ENCODE measurements around the gene CCDC106.

CCDC106 gene

DNA sequence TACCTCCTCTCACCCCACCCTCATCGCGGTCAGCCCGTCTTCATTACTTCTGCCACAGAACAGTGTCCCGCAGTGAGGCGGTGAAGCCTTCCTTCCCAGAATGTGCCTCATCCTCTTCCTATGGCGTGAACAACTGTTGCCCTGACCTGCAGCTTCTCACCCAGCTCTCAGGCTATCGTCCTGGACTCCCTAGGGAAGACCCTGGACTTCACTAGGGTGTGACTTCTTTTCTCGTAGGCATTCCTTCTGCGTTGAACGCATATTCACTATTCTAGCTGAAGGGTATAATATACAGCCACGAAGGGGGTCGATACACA lies 41.6 kb upstream of the CCDC106 start:
- ATAC-seq (replicated peaks), result no peak
- peak overlapping the region; percentile 98 for H3K27ac Mint-ChIP-seq
- no peaks in the 10 kb centered on the region for H3K27me3 Mint-ChIP-seq
- H3K9me3 Mint-ChIP-seq, result peaks cover 0 to 2% of the 10 kb centered on the region in 2 donors
- H3K4me3 Mint-ChIP-seq, result peak overlapping the region; percentile 94 to 99
- no peak for DNase-seq
- peaks cover 55 to 72% of the 10 kb centered on the region in 2 donors for H3K4me1 Mint-ChIP-seq
- peaks cover 24 to 45% of the 10 kb centered on the region in 2 donors for H3K36me3 Mint-ChIP-seq

DNA sequence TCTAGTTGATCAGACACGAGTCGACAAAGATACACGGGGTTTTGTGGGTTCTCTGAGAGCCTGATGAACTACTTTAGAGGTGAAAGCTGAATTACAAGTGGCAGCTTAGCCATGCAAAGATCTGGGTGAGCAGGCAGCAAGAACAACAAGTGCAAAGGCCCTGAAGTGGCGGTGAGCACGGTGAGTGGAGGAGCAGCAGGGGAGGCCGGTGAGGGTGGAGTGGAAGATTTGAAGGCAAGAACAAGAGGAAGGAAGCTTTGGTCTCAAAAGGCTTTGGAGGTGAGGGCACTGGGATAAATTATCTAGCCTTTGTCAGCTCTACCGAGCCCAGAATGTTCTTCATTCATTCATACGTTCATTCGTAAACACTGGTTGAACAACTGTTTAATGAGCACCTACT lies 41.2 kb upstream of the CCDC106 start:
- peaks cover 55 to 72% of the 10 kb centered on the region in 2 donors for H3K4me1 Mint-ChIP-seq
- H3K9me3 Mint-ChIP-seq, result peaks cover 0 to 2% of the 10 kb centered on the region in 2 donors
- DNase-seq, result no peak
- H3K27ac Mint-ChIP-seq, result peak overlapping the region; percentile 98
- H3K27me3 Mint-ChIP-seq, result no peaks in the 10 kb centered on the region
- peaks cover 24 to 45% of the 10 kb centered on the region in 2 donors for H3K36me3 Mint-ChIP-seq
- no peak for ATAC-seq (replicated peaks)
- peak overlapping the region; percentile 94 to 99 for H3K4me3 Mint-ChIP-seq

DNA sequence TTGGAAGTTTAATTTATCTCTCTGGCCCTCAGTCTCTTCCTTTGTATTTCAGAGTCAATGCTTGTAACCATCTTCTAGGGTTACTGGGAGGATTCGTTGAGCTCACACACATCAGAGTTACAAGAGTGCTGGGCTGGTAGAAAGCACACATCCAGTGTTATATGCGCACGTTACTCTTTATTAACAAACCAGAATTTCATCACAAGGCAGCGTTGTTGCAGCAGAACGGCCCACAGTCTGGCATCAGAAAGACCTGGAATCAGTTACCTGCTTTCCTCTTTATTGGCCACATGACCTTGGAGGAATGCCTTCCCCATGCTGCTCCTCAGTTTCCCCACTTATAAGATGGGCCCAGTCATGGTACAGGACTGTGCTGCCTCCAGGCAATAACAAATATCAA lies 38.7 kb upstream of the CCDC106 start:
- no peaks in the 10 kb centered on the region for H3K27me3 Mint-ChIP-seq
- H3K4me3 Mint-ChIP-seq, result no peak overlapping the region
- no peak overlapping the region for H3K27ac Mint-ChIP-seq
- ATAC-seq (replicated peaks) (no peak), DNase-seq (no peak)
- no peaks in the 10 kb centered on the region for H3K9me3 Mint-ChIP-seq
- peaks cover 62 to 77% of the 10 kb centered on the region in 2 donors for H3K4me1 Mint-ChIP-seq
- H3K36me3 Mint-ChIP-seq, result peaks cover 33 to 56% of the 10 kb centered on the region in 2 donors

DNA sequence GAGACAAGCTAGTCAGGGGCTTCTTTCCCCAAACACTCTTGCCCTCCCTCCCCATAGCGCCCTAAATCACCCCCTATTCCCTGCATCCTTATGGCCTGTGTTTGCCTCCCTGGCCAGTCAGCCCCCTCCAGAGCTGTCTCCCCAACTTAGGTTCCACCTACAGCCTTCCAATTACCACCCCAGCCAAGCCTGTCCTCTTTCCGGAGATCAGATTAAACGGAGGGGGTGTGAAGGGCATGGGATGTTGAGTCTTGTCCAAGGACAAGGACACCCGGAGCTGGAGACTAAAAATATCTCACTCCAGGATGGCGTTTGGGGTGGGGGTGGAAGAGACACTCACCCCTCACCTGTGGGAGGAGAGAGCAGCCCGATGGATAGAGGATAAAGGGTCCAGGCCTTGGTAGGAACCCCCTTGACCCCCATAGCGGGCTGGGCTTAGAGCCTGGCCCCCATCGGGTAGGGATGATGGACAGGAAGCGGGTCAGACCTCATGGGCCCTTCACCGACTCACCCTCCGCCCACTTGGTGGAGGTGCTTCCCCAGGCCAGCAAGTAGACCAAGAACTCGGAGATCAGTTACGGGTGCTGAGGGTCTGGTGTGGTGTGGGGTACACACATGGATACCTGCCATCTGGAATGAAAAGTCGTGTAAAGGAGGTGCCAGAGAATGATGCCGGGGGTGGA lies 36.6 kb upstream of the CCDC106 start:
- Mint-ChIP-seq H3K27ac (peak overlapping the region; percentile 82), H3K27me3 (no peaks in the 10 kb centered on the region), H3K9me3 (no peaks in the 10 kb centered on the region), H3K4me1 (peaks cover 50 to 65% of the 10 kb centered on the region in 2 donors), H3K36me3 (peaks cover 34 to 53% of the 10 kb centered on the region in 2 donors), H3K4me3 (peak overlapping the region; percentile 33 to 55)
- ATAC-seq (replicated peaks) (peak; percentile 28 to 42), DNase-seq (no peak)

DNA sequence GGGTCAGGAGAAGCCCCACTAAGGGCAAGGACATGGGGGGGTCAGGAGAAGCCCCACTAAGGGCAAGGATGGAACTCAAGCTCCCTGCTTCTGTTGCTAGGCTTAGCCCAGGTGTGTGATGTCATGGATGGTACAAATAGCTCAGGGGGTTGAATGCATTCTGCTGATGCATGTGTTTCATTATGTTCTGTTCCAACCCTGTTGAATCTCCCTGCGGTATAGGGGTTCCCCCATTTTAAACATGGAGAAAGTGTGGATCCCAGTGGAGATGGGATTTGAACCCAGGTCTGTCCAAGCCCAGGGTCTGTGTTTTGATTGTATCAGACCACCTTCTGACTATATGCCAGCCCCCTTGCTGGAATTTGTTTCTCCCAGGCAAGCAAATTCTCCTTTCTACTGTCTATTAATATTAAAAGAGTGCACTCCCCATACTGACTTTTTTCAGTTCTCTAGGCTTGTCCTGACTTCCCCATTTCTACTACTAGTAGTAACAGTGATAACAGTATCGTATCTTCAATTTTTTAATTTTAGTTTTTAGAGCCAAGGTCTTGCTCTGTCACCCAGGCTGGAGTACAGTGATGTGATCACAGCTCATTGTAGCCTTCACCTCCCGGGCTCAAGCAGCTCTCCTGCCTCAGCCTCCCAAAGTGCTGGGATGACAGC lies 35.9 kb upstream of the CCDC106 start:
- Mint-ChIP-seq H3K4me1 (peaks cover 43 to 58% of the 10 kb centered on the region in 2 donors), H3K27ac (peak overlapping the region; percentile 82), H3K36me3 (peaks cover 38 to 53% of the 10 kb centered on the region in 2 donors), H3K27me3 (no peaks in the 10 kb centered on the region), H3K4me3 (peak overlapping the region; percentile 33 to 55), H3K9me3 (no peaks in the 10 kb centered on the region)
- ATAC-seq (replicated peaks) (peak; percentile 82 to 90), DNase-seq (no peak)

DNA sequence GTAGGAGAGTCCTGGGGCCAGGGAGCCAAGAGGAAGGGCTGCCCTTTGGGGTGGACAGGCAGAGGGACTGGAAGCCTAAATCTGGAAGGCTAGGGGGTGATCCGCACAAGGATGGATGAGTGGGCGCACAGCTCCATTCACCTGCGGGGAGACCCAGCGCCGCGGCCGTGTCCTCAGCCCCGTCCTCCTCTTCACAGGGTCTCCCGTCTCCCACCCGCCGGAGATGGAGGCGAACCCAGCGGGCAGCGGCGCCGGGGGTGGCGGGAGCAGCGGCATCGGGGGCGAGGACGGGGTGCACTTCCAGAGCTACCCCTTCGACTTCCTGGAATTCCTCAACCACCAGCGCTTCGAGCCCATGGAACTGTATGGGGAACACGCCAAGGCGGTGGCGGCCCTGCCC lies 34.6 kb upstream of the CCDC106 start:
- no peak for ATAC-seq (replicated peaks)
- no peak for DNase-seq
- no peaks in the 10 kb centered on the region for H3K9me3 Mint-ChIP-seq
- H3K4me1 Mint-ChIP-seq, result peaks cover 37 to 45% of the 10 kb centered on the region in 2 donors
- no peak overlapping the region for H3K27ac Mint-ChIP-seq
- H3K4me3 Mint-ChIP-seq, result no peak overlapping the region
- H3K36me3 Mint-ChIP-seq, result peaks cover 41 to 52% of the 10 kb centered on the region in 2 donors
- H3K27me3 Mint-ChIP-seq, result no peaks in the 10 kb centered on the region

DNA sequence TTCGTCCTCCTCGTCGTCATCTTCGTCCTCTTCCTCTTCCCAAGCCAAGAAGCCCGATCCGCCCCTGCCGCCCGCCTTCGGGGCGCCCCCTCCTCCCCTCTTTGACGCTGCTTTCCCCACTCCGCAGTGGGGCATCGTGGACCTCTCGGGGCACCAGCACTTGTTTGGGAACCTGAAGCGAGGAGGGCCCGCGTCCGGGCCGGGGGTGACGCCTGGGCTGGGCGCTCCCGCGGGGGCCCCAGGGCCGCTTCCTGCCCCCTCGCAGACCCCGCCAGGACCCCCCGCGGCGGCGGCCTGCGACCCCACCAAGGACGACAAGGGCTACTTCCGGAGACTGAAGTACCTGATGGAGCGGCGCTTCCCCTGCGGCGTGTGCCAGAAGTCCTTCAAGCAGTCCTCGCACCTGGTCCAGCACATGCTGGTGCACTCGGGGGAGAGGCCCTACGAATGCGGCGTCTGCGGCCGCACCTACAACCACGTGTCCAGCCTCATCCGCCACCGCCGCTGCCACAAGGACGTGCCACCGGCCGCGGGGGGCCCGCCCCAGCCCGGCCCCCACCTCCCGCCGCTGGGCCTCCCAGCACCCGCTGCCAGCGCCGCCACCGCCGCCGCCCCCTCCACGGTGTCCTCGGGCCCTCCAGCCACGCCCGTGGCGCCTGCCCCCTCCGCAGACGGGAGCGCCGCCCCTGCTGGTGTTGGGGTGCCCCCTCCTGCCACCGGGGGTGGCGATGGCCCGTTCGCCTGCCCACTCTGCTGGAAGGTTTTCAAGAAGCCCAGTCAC lies 33.9 kb upstream of the CCDC106 start:
- no peak overlapping the region for H3K27ac Mint-ChIP-seq
- H3K36me3 Mint-ChIP-seq, result peaks cover 43 to 55% of the 10 kb centered on the region in 2 donors
- peaks cover 35 to 41% of the 10 kb centered on the region in 2 donors for H3K4me1 Mint-ChIP-seq
- H3K27me3 Mint-ChIP-seq, result no peaks in the 10 kb centered on the region
- no peak for DNase-seq
- ATAC-seq (replicated peaks), result no peak
- H3K4me3 Mint-ChIP-seq, result no peak overlapping the region
- no peaks in the 10 kb centered on the region for H3K9me3 Mint-ChIP-seq

DNA sequence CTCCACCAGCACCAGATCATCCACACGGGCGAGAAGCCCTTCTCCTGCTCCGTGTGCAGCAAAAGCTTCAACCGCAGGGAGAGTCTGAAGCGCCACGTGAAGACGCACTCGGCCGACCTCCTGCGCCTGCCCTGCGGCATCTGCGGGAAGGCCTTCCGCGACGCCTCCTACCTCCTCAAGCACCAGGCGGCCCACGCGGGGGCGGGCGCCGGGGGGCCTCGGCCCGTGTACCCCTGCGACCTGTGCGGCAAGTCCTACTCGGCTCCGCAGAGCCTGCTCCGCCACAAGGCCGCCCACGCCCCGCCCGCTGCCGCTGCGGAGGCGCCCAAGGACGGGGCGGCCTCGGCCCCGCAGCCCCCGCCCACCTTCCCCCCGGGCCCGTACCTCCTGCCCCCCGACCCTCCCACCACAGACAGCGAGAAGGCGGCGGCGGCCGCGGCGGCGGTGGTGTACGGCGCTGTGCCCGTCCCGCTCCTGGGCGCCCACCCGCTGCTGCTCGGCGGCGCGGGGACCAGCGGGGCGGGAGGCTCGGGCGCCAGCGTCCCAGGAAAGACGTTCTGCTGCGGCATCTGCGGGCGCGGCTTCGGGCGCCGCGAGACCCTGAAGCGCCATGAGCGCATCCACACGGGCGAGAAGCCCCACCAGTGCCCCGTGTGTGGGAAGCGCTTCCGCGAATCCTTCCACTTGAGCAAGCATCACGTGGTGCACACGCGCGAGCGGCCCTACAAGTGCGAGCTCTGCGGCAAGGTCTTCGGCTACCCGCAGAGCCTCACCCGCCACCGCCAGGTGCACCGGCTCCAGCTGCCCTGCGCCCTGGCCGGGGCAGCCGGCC lies 33.1 kb upstream of the CCDC106 start:
- Mint-ChIP-seq H3K4me3 (no peak overlapping the region), H3K36me3 (peaks cover 35 to 47% of the 10 kb centered on the region in 2 donors), H3K27ac (no peak overlapping the region), H3K9me3 (no peaks in the 10 kb centered on the region), H3K27me3 (no peaks in the 10 kb centered on the region), H3K4me1 (peaks cover 29 to 34% of the 10 kb centered on the region in 2 donors)
- DNase-seq (no peak), ATAC-seq (replicated peaks) (no peak)

DNA sequence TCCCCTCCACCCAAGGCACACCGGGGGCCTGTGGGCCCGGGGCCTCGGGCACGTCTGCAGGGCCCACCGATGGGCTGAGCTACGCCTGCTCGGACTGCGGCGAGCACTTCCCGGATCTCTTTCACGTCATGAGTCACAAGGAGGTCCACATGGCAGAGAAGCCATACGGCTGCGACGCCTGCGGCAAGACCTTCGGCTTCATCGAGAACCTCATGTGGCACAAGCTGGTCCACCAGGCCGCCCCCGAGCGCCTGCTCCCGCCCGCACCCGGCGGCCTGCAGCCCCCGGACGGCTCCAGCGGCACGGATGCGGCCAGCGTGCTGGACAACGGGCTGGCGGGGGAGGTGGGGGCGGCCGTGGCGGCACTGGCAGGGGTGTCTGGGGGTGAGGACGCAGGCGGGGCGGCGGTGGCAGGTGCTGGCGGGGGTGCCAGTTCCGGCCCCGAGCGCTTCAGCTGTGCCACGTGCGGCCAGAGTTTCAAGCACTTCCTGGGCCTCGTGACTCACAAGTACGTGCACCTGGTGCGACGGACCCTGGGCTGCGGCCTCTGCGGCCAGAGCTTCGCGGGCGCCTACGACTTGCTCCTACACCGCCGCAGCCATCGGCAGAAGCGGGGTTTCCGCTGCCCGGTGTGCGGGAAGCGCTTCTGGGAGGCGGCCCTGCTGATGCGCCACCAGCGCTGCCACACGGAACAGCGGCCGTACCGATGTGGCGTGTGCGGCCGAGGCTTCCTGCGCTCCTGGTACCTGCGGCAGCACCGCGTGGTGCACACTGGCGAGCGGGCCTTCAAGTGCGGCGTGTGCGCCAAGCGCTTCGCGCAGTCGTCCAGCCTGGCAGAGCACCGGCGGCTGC lies 32.2 kb upstream of the CCDC106 start:
- Mint-ChIP-seq H3K36me3 (peaks cover 36 to 47% of the 10 kb centered on the region in 2 donors), H3K27me3 (no peaks in the 10 kb centered on the region), H3K27ac (no peak overlapping the region), H3K4me1 (peaks cover 24 to 33% of the 10 kb centered on the region in 2 donors), H3K4me3 (no peak overlapping the region), H3K9me3 (no peaks in the 10 kb centered on the region)
- DNase-seq, result no peak
- ATAC-seq (replicated peaks), result no peak

DNA sequence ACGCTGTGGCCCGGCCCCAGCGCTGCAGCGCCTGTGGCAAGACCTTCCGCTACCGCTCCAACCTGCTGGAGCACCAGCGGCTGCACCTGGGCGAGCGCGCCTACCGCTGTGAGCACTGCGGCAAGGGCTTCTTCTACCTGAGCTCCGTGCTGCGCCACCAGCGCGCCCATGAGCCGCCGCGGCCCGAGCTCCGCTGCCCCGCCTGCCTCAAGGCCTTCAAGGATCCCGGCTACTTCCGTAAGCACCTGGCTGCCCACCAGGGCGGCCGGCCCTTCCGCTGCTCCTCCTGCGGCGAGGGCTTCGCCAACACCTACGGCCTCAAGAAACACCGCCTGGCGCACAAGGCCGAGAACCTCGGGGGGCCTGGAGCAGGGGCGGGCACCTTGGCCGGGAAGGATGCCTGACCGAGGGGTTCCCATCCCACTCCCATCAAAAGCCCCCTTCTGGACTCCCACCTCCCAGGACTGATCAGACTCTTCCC lies 31.6 kb upstream of the CCDC106 start:
- Mint-ChIP-seq H3K4me1 (peaks cover 19 to 29% of the 10 kb centered on the region in 2 donors), H3K27ac (no peak overlapping the region), H3K4me3 (no peak overlapping the region), H3K36me3 (peaks cover 34 to 48% of the 10 kb centered on the region in 2 donors), H3K9me3 (no peaks in the 10 kb centered on the region), H3K27me3 (no peaks in the 10 kb centered on the region)
- no peak for ATAC-seq (replicated peaks)
- DNase-seq, result no peak

DNA sequence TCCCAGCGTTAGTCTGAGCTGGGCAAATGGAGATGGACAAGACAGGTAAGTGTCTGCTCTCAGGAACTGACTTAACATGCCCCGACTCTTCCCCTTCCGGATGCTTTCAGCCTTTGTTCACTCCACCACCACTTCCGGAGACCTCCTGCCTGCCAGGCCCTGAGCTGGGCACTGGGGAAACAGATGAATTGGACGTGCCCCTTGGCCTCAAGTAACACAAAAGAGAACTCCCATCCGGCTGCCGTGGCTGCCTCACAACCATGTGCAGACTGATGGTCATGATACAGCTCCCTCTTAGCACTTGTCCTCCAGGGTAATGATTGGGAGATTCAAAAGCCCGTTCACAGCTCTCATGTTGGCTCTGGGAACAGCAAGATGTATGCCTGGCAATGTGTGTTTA lies 30.6 kb upstream of the CCDC106 start:
- peaks cover 9 to 19% of the 10 kb centered on the region in 2 donors for H3K4me1 Mint-ChIP-seq

DNA sequence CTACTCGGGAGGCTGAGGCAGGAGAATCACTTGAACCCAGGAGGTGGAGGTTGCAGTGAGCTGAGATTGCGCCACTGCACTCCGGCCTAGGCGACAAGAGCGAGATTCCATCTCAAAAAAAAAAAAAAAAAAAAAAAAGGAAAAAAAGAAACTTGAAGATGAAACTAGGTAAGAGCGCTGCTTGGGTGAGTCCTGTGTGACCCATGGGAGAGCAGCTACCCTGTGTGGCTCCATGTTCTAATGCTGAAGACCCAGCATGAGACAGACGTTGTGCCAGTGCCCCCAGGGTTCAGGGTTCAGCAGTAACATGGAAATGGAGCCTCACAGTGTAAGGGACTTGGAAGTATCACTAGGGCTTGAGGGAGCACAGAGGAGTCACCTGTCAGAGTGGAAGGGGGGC lies 29.6 kb upstream of the CCDC106 start:
- DNase-seq (no peak), ATAC-seq (replicated peaks) (no peak)
- Mint-ChIP-seq H3K4me3 (no peak overlapping the region), H3K4me1 (peaks cover 2 to 10% of the 10 kb centered on the region in 2 donors), H3K36me3 (peaks cover 25 to 41% of the 10 kb centered on the region in 2 donors), H3K27me3 (no peaks in the 10 kb centered on the region), H3K27ac (peak overlapping the region; percentile 59), H3K9me3 (no peaks in the 10 kb centered on the region)

More for the DNA sequence above, 30.6 kb upstream of the CCDC106 start:
- ATAC-seq (replicated peaks), result no peak
- no peak for DNase-seq
- Mint-ChIP-seq H3K27me3 (no peaks in the 10 kb centered on the region), H3K36me3 (peaks cover 34 to 48% of the 10 kb centered on the region in 2 donors), H3K9me3 (no peaks in the 10 kb centered on the region), H3K27ac (no peak overlapping the region), H3K4me3 (no peak overlapping the region)

DNA sequence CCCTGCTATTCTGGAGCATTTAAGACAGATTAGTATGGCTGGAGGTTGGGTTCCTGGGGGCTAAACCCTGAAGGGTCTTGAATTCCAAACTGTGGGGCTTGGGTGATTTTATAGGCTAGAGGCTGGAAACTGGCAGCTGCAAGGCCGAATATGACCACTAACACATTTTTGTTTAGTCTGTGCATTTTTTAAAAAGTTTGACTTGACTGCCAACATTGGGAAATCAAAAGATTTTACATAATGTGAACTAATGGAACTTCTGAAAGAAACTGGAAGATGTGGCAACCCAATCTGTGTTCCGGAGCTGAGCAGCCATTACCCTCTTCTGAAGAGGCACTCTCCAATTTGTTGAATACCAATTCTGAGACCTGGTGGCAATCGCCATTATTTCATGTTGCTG lies 28.7 kb upstream of the CCDC106 start:
- H3K4me1 Mint-ChIP-seq, result peaks cover 7 to 18% of the 10 kb centered on the region in 2 donors
- ATAC-seq (replicated peaks) (no peak), DNase-seq (no peak)
- peaks cover 22 to 40% of the 10 kb centered on the region in 2 donors for H3K36me3 Mint-ChIP-seq
- no peak overlapping the region for H3K4me3 Mint-ChIP-seq
- H3K9me3 Mint-ChIP-seq, result peaks cover 2 to 3% of the 10 kb centered on the region in 2 donors
- no peak overlapping the region for H3K27ac Mint-ChIP-seq
- H3K27me3 Mint-ChIP-seq, result no peaks in the 10 kb centered on the region

Data from stimulated activated naive B cell treated with anti-CD40 and anti-IgM and Interleukin-4, amounts not matched to agents 10 μg/mL and 1 μg/mL and 100 μg/mL, for 72 hours (primary cell).